B cell (primary cell): Measurements from ENCODE around the gene EHD4. TPM values are rescaled to one million over a fixed set of nuclear protein-coding genes. Genes with fewer than 3 reads are reported as not detected.

Experiments
- ATAC-seq: fragments of 200-7000 bp; cut with Tn5 transposase; one replicate; pipeline ENCODE4 v1.10.0; 2021; ENCODE audit warnings: low read depth, mild to moderate bottlenecking, moderate number of reproducible peaks, moderate library complexity
- CTCF ChIA-PET: fragments of 350-600 bp; sonication (Branson Sonifier 250); formaldehyde crosslinking; loops from one replicate; lab custom pipeline; 2021; ENCODE audit warnings: antibody characterized with exemption, inconsistent platforms; lab: Charles Lee
- POLR2A ChIA-PET: fragments of 350-600 bp; sonication (Branson Sonifier 250); formaldehyde crosslinking; loops from one replicate; lab custom pipeline; 2021; ENCODE audit warnings: antibody characterized with exemption; lab: Charles Lee
- DNase-seq: peaks from one replicate; pipeline ENCODE4 v3.0.0; 2013
- H2AFZ ChIP-seq: 2 replicates; pipeline ENCODE4 v1.6.1; 2012; ENCODE audit warnings: mild to moderate bottlenecking, low read depth, low read length; ENCODE audit not compliant: insufficient read depth, poor library complexity, severe bottlenecking
- H3K27ac ChIP-seq, 2 donors: 1 replicate in 1 of 2; 2 replicates in 1 of 2; pipeline ENCODE4 v1.5.1; 2012 to 2013; ENCODE audit warnings: low read length in 2 of 2, mild to moderate bottlenecking in 2 of 2, moderate library complexity in 1 of 2
- H3K27me3 ChIP-seq, 4 experiments: fragments of 200-600 bp in 1 of 4; sonication (generic) in 1 of 4; replicated peaks in 1 of 4; 1 replicate in 2 of 4; 2 replicates in 2 of 4; pipeline versions ENCODE4 v1.6.1 to v1.7.0; 2013 to 2016; ENCODE audit warnings: low read length in 3 of 4, mild to moderate bottlenecking in 2 of 4, mixed read lengths in 1 of 4, moderate library complexity in 1 of 4; ENCODE audit not compliant: insufficient read depth in 4 of 4, control insufficient read depth in 3 of 4; ENCODE audit errors: control extremely low read depth in 1 of 4
- H3K36me3 ChIP-seq, 2 experiments: replicated peaks in 1 of 2; 1 replicate in 1 of 2; 2 replicates in 1 of 2; pipeline versions ENCODE4 v1.6.1 to v1.7.1; 2013; ENCODE audit warnings: low read length in 1 of 2; ENCODE audit not compliant: insufficient read depth in 2 of 2, control insufficient read depth in 1 of 2; ENCODE audit errors: control extremely low read depth in 1 of 2, extremely low read depth in 1 of 2
- H3K4me1 ChIP-seq, 2 donors: fragments of 200-600 bp in 1 of 2; sonication (generic) in 1 of 2; 1 replicate in 1 of 2; 2 replicates in 1 of 2; pipeline versions ENCODE4 v1.5.1 to v1.6.1; 2013 to 2017; ENCODE audit warnings: low read length in 2 of 2; ENCODE audit not compliant: control insufficient read depth in 2 of 2, insufficient read depth in 2 of 2
- H3K4me2 ChIP-seq: replicated peaks from 2 replicates; pipeline ENCODE3; 2012; ENCODE audit warnings: mild to moderate bottlenecking, low read depth, low read length; ENCODE audit not compliant: poor library complexity, severe bottlenecking
- H3K4me3 ChIP-seq, 5 experiments: fragments of 200-600 bp in 1 of 5; sonication (generic) in 1 of 5; 1 replicate in 3 of 5; 2 replicates in 2 of 5; pipeline versions ENCODE4 v1.5.1 to v1.7.0; 2011 to 2016; ENCODE audit warnings: low read length in 4 of 5, mild to moderate bottlenecking in 4 of 5, low read depth in 2 of 5, control low read depth in 1 of 5, moderate library complexity in 1 of 5; ENCODE audit not compliant: insufficient read depth in 1 of 5; ENCODE audit errors: control extremely low read depth in 1 of 5, extremely low read depth in 1 of 5
- H3K79me2 ChIP-seq: fragments of 200-600 bp; sonication (generic); one replicate; pipeline ENCODE4 v1.6.0; 2016; ENCODE audit warnings: low read length; ENCODE audit not compliant: control insufficient read depth, insufficient read depth
- H3K9ac ChIP-seq: fragments of 200-600 bp; sonication (generic); 2 replicates; pipeline ENCODE4 v1.6.1; 2017; ENCODE audit warnings: mild to moderate bottlenecking, low read length, moderate library complexity
- H3K9me3 ChIP-seq, 3 donors: one replicate each; pipeline versions ENCODE4 v1.6.1 to v1.7.1; 2013; ENCODE audit warnings: low read length in 2 of 3; ENCODE audit not compliant: control insufficient read depth in 2 of 3, insufficient read depth in 1 of 3; ENCODE audit errors: control extremely low read depth in 1 of 3
- H4K20me1 ChIP-seq: 2 replicates; pipeline ENCODE4 v1.6.0; 2012; ENCODE audit warnings: mild to moderate bottlenecking, low read length; ENCODE audit not compliant: insufficient read depth, control insufficient read depth, poor library complexity, severe bottlenecking
- H3K27ac Mint-ChIP-seq: one replicate; pipeline ENCODE4 v1.8.0; 2021; ENCODE audit warnings: mixed read lengths
- H3K27me3 Mint-ChIP-seq: one replicate; pipeline ENCODE4 v1.8.0; 2021; ENCODE audit warnings: mixed read lengths
- H3K4me1 Mint-ChIP-seq: one replicate; pipeline ENCODE4 v1.8.0; 2021; ENCODE audit warnings: mixed read lengths
- H3K4me3 Mint-ChIP-seq: one replicate; pipeline ENCODE4 v1.8.0; 2021; ENCODE audit warnings: mixed read lengths
- H3K9me3 Mint-ChIP-seq: one replicate; pipeline ENCODE4 v1.8.0; 2022; ENCODE audit warnings: mixed read lengths; ENCODE audit not compliant: insufficient read depth
- EZH2 ChIP-seq: IDR thresholded peaks from 2 replicates; pipeline ENCODE4 v1.6.1; 2012; ENCODE audit warnings: borderline replicate concordance, low read depth, mild to moderate bottlenecking, moderate library complexity, low read length; ENCODE audit not compliant: insufficient read depth, poor library complexity, severe bottlenecking
- WGBS: methylation state at CpG from one replicate; pipeline ENCODE4 v1.1.5; 2013; ENCODE audit warnings: missing lambda C conversion rate; ENCODE audit not compliant: insufficient coverage; 5-methylcytosine and 5-hydroxymethylcytosine counted together
- intact Hi-C: fragments of 100-400 bp; cut with micrococcal nuclease; formaldehyde crosslinking; loops from one replicate; pipeline ENCODE4 v1.10.0; 2022
- polyA plus RNA-seq: library from polyadenylated mRNA; depleted of rRNA; stranded (reverse); fragments of >200 nt; gene quantifications from 2 replicates; pipeline ENCODE4 v1.2.3, GENCODE V29; 2012
- total RNA-seq, 2 donors: library from RNA; stranded (reverse); fragments of 120-200 nt in 1 of 2; gene quantifications; 1 replicate in 1 of 2; 2 replicates in 1 of 2; pipeline versions ENCODE4 v1.2.3 to v1.2.4, GENCODE V29; 2013 to 2022
- TF ChIP-seq, protein P1 (sequence below): fragments of 200-600 bp; IDR thresholded peaks from one replicate; pipeline ENCODE4 v1.8.0; 2022; ENCODE audit warnings: antibody characterized with exemption, mild to moderate bottlenecking

The EHD4 gene
- total and polyA plus RNA-seq, 2 donors (not counting 1 experiment from before 2014, with no cell fraction given), result 3.1 to 12.7 TPM

DNA sequence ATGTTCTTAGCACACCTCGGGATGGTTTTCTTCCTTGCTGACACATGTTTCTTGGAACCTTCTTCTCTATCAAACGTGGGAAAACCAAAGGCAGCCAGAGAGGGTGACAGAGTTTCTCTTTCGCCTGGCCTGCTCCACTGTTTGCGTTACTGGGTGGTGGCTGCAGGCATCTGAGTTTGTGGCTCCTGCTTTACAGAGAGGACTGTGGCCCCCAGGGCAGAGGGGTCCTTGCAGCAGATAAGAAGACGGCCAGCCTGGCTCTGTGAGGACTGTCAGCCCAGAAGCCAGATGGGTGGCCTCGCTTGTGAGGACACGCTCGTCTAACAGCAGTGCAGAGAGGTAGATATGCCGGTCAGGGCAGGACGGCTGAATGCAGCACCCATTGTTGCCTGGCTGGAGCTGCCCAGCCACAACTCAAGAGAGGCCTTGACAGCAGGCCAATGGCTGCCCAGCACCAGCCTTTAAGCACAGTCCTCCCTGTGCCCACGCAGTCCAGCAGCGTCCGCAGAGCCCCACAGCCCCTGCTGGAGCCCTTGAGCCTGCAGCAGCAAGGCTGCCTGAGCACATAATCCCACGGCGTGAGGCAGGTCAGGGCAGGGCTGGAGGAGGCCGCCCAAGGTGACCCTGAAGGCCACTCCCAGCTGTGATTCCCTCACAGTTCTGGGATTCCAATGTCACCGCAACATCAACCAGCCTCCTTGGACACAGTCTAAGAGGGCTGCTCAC lies 63.5 kb downstream of the EHD4 start:
- Mint-ChIP-seq H3K27me3 (no peaks in the 10 kb centered on the region), H3K9me3 (no peaks in the 10 kb centered on the region), H3K27ac (no peak overlapping the region), H3K4me1 (peaks cover 6% of the 10 kb centered on the region), H3K4me3 (no peak overlapping the region)
- no peak overlapping the region for H3K27ac ChIP-seq
- peaks cover 0 to 12% (median 10%) of the 10 kb centered on the region in 3 donors for H3K9me3 ChIP-seq
- H3K27me3 ChIP-seq, result no peaks in the 10 kb centered on the region
- H4K20me1 ChIP-seq, result no peaks in the 10 kb centered on the region
- ChIA-PET CTCF (interaction anchor here (0.7 to 11.2 kb wide), 3 partner anchors 23 to 135 kb away, joined by 3 to 257 read pairs (median 5); partner anchors contain the start of gene MAPKBP1), POLR2A (no interaction called here)
- H2AFZ ChIP-seq, result no peak overlapping the region
- H3K4me3 ChIP-seq, result no peak overlapping the region
- WGBS, result 97% methylated on average over 17 of the region's 17 CpGs
- H3K79me2 ChIP-seq, result peaks cover 11% of the 10 kb centered on the region
- H3K9ac ChIP-seq, result no peak overlapping the region
- no peak overlapping the region for H3K4me2 ChIP-seq
- TF ChIP-seq, protein P1, sequence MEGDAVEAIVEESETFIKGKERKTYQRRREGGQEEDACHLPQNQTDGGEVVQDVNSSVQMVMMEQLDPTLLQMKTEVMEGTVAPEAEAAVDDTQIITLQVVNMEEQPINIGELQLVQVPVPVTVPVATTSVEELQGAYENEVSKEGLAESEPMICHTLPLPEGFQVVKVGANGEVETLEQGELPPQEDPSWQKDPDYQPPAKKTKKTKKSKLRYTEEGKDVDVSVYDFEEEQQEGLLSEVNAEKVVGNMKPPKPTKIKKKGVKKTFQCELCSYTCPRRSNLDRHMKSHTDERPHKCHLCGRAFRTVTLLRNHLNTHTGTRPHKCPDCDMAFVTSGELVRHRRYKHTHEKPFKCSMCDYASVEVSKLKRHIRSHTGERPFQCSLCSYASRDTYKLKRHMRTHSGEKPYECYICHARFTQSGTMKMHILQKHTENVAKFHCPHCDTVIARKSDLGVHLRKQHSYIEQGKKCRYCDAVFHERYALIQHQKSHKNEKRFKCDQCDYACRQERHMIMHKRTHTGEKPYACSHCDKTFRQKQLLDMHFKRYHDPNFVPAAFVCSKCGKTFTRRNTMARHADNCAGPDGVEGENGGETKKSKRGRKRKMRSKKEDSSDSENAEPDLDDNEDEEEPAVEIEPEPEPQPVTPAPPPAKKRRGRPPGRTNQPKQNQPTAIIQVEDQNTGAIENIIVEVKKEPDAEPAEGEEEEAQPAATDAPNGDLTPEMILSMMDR, result no peak
- H3K36me3 ChIP-seq, result peaks cover 12 to 44% of the 10 kb centered on the region in 2 experiments
- intact Hi-C loops, result no loop called here
- ATAC-seq (no peak), DNase-seq (no peak)
- peaks cover 0 to 4% of the 10 kb centered on the region in 2 donors for H3K4me1 ChIP-seq

DNA sequence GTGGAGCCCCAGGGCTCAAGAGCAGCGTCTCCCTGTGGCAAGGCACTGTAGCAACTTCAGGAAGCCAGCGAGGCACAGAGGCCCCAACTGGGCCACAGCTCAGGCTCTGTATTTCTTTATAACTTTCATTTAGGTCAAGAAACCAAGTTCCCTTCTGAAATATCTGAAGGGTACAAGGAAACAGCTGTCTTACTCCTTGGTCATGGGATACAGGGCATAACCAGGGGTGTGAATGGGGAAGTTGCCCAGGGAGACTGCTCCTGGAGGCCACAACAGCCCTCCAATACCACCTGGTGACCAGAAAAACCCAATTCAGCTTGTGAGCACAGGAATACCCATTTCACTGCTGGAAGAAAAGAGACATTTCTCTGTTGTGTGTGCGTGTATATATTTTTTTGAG lies 65.2 kb downstream of the EHD4 start:
- H2AFZ ChIP-seq, result no peak overlapping the region
- WGBS, result 41% methylated on average over 2 of the region's 3 CpGs

More for the DNA sequence above, 65.2 kb downstream of the EHD4 start:
- Mint-ChIP-seq H3K27ac (no peak overlapping the region), H3K27me3 (no peaks in the 10 kb centered on the region), H3K9me3 (no peaks in the 10 kb centered on the region), H3K4me3 (no peak overlapping the region), H3K4me1 (peaks cover 6% of the 10 kb centered on the region)
- peaks cover 14 to 39% of the 10 kb centered on the region in 2 experiments for H3K36me3 ChIP-seq
- no peaks in the 10 kb centered on the region for H3K27me3 ChIP-seq
- H3K4me3 ChIP-seq, result no peak overlapping the region
- no peak for DNase-seq
- intact Hi-C loops, result no loop called here
- ChIA-PET CTCF (interaction anchor here (0.9 to 11.2 kb wide), 9 partner anchors 10 to 350 kb away, joined by 3 to 257 read pairs (median 3); partner anchors contain the start of gene MAPKBP1), POLR2A (no interaction called here)
- peaks cover 0 to 12% (median 10%) of the 10 kb centered on the region in 3 donors for H3K9me3 ChIP-seq
- no peak for ATAC-seq
- H3K9ac ChIP-seq, result no peak overlapping the region
- H3K79me2 ChIP-seq, result peaks cover 7% of the 10 kb centered on the region
- H3K27ac ChIP-seq, result no peak overlapping the region
- no peaks in the 10 kb centered on the region for H4K20me1 ChIP-seq
- H3K4me1 ChIP-seq, result peaks cover 0 to 4% of the 10 kb centered on the region in 2 donors
- no peak for TF ChIP-seq EZH2
- TF ChIP-seq, protein P1, result no peak
- H3K4me2 ChIP-seq, result no peak overlapping the region
